Neural crest cell (in vitro differentiated cells): ENCODE results near the gene TMEM171. TPM values are rescaled to one million over a fixed set of nuclear protein-coding genes. Genes with fewer than 3 reads are reported as not detected.

Source experiments
- DNase-seq: peaks from one replicate; pipeline ENCODE4 v3.0.0; 2021; ENCODE audit warnings: low read depth, mixed read lengths, low spot score
- H3K27ac Mint-ChIP-seq: one replicate; pipeline ENCODE4 v1.8.0; 2021; ENCODE audit warnings: mild to moderate bottlenecking, mixed read lengths; ENCODE audit not compliant: unreplicated experiment
- H3K27me3 Mint-ChIP-seq: 2 replicates; pipeline ENCODE4 v1.8.0; 2021; ENCODE audit warnings: low read depth, mild to moderate bottlenecking, mixed read lengths
- H3K36me3 Mint-ChIP-seq: 2 replicates; pipeline ENCODE4 v1.8.0; 2021; ENCODE audit warnings: low read depth, mild to moderate bottlenecking, mixed read lengths
- H3K4me1 Mint-ChIP-seq: 2 replicates; pipeline ENCODE4 v1.8.0; 2021; ENCODE audit warnings: mixed read lengths
- H3K4me3 Mint-ChIP-seq: one replicate; pipeline ENCODE4 v1.8.0; 2021; ENCODE audit warnings: mild to moderate bottlenecking, mixed read lengths
- H3K9me3 Mint-ChIP-seq: 2 replicates; pipeline ENCODE4 v1.8.0; 2021; ENCODE audit warnings: mixed read lengths
- CTCF ChIP-seq: fragments of 200-600 bp; sonication (generic); conservative IDR thresholded peaks from 2 replicates; pipeline ENCODE4 v1.5.0; 2021; ENCODE audit warnings: antibody characterized with exemption, mild to moderate bottlenecking
- total RNA-seq: library from RNA; stranded (reverse); gene quantifications from 2 replicates; pipeline ENCODE4 v1.2.1, GENCODE V29; 2021

TMEM171 gene
- total RNA-seq, 1 donor from 2014 or later: not detected

GRCh38 chr5:73104326-73104725, 16.0 kb upstream of the TMEM171 start:
- H3K4me3 Mint-ChIP-seq: no peak overlapping the region
- no peaks in the 10 kb centered on the region for H3K4me1 Mint-ChIP-seq
- no peak overlapping the region for H3K27ac Mint-ChIP-seq
- DNase-seq: no peak
- H3K27me3 Mint-ChIP-seq: peaks cover 3% of the 10 kb centered on the region
- H3K9me3 Mint-ChIP-seq: peaks cover 14% of the 10 kb centered on the region
- TF ChIP-seq CTCF: no peak
- H3K36me3 Mint-ChIP-seq: peaks cover 3% of the 10 kb centered on the region

GRCh38 chr5:73106335-73106734, 14.0 kb upstream of the TMEM171 start:
- DNase-seq: no peak
- peaks cover 11% of the 10 kb centered on the region for H3K27me3 Mint-ChIP-seq
- no peak overlapping the region for H3K27ac Mint-ChIP-seq
- peaks cover 17% of the 10 kb centered on the region for H3K9me3 Mint-ChIP-seq
- no peak overlapping the region for H3K4me3 Mint-ChIP-seq
- TF ChIP-seq CTCF: no peak
- H3K36me3 Mint-ChIP-seq: peaks cover 6% of the 10 kb centered on the region
- no peaks in the 10 kb centered on the region for H3K4me1 Mint-ChIP-seq

- Mint-ChIP-seq H3K27ac (no peak overlapping the region), H3K36me3 (peaks cover 6% of the 10 kb centered on the region), H3K27me3 (peaks cover 38% of the 10 kb centered on the region), H3K4me3 (no peak overlapping the region), H3K4me1 (no peaks in the 10 kb centered on the region), H3K9me3 (peaks cover 17% of the 10 kb centered on the region)
- TF ChIP-seq CTCF: no peak
- DNase-seq: no peak
Observed at GRCh38 chr5:73110190-73110589, 10.2 kb upstream of the TMEM171 start.

GRCh38 chr5:73111536-73111935, 8.8 kb upstream of the TMEM171 start:
- Mint-ChIP-seq H3K27me3 (peaks cover 49% of the 10 kb centered on the region), H3K4me1 (no peaks in the 10 kb centered on the region), H3K9me3 (peaks cover 14% of the 10 kb centered on the region), H3K36me3 (peaks cover 6% of the 10 kb centered on the region), H3K4me3 (no peak overlapping the region), H3K27ac (no peak overlapping the region)
- DNase-seq: no peak
- TF ChIP-seq CTCF: no peak

GRCh38 chr5:73112359-73112758, 8.0 kb upstream of the TMEM171 start:
- Mint-ChIP-seq H3K9me3 (peaks cover 9% of the 10 kb centered on the region), H3K4me3 (no peak overlapping the region), H3K27me3 (peaks cover 57% of the 10 kb centered on the region), H3K4me1 (no peaks in the 10 kb centered on the region), H3K36me3 (peaks cover 6% of the 10 kb centered on the region), H3K27ac (no peak overlapping the region)
- TF ChIP-seq CTCF: no peak
- DNase-seq: no peak
